ENCODE measurements around the gene C1orf159.

Gene C1orf159

GRCh38 chr1:1081311-1082238 is 34.3 kb downstream of the C1orf159 start:
- H3K4me1 ChIP-seq (ENCODE audit: low read length): peaks cover 12% of the 10 kb centered on the region
- H3K4me2 ChIP-seq (ENCODE audit: low read length): no peak overlapping the region
- no peak overlapping the region for H3K27ac ChIP-seq (ENCODE audit: low read length)
- H3K4me3 ChIP-seq (ENCODE audit: low read length): no peak overlapping the region
- no peaks in the 10 kb centered on the region for H3K9me3 ChIP-seq (ENCODE audit: insufficient read depth, low read length)
- no peaks in the 10 kb centered on the region for H3K27me3 ChIP-seq (ENCODE audit: low read depth, low read length)
- no peak overlapping the region for H2AFZ ChIP-seq (ENCODE audit: low read depth, low read length)
- TF ChIP-seq CTCF (IDR thresholded peaks at IDR 0.05; ENCODE audit: low read depth, low read length): no peak
- no peak for TF ChIP-seq EZH2phosphoT487 (IDR thresholded peaks at IDR 0.05; ENCODE audit: low read depth)
- H3K9ac ChIP-seq (ENCODE audit: low read length): no peak overlapping the region
- no peaks in the 10 kb centered on the region for H4K20me1 ChIP-seq (ENCODE audit: insufficient read depth, low read length)
- H3K79me2 ChIP-seq (ENCODE audit: low read length): no peaks in the 10 kb centered on the region
- H3K36me3 ChIP-seq (replicated peaks; ENCODE audit: low read depth, low read length): no peaks in the 10 kb centered on the region

GRCh38 chr1:1080951-1081310 is 35.0 kb downstream of the C1orf159 start:
- Histone ChIP-seq H3K9ac (ENCODE audit: low read length) (no peak overlapping the region), H3K4me2 (ENCODE audit: low read length) (no peak overlapping the region), H3K36me3 (replicated peaks; ENCODE audit: low read depth, low read length) (no peaks in the 10 kb centered on the region)

GRCh38 chr1:1080122-1080757 is 35.6 kb downstream of the C1orf159 start:
- Histone ChIP-seq H3K4me3 (ENCODE audit: low read length) (peak overlapping the region; percentile 74), H2AFZ (ENCODE audit: low read depth, low read length) (no peak overlapping the region), H3K27ac (ENCODE audit: low read length) (no peak overlapping the region), H3K4me1 (ENCODE audit: low read length) (peaks cover 12% of the 10 kb centered on the region), H3K79me2 (ENCODE audit: low read length) (no peaks in the 10 kb centered on the region), H3K36me3 (replicated peaks; ENCODE audit: low read depth, low read length) (no peaks in the 10 kb centered on the region), H4K20me1 (ENCODE audit: insufficient read depth, low read length) (no peaks in the 10 kb centered on the region), H3K9me3 (ENCODE audit: insufficient read depth, low read length) (no peaks in the 10 kb centered on the region), H3K4me2 (ENCODE audit: low read length) (peak overlapping the region; percentile 94), H3K9ac (ENCODE audit: low read length) (no peak overlapping the region), H3K27me3 (ENCODE audit: low read depth, low read length) (no peaks in the 10 kb centered on the region)
- TF ChIP-seq CTCF (IDR thresholded peaks at IDR 0.05; ENCODE audit: low read depth, low read length): no peak
- no peak for TF ChIP-seq EZH2phosphoT487 (IDR thresholded peaks at IDR 0.05; ENCODE audit: low read depth)

More at GRCh38 chr1:1080951-1081310, 35.0 kb downstream of the C1orf159 start:
- H3K9me3 ChIP-seq (ENCODE audit: insufficient read depth, low read length): no peaks in the 10 kb centered on the region
- H3K27me3 ChIP-seq (ENCODE audit: low read depth, low read length): no peaks in the 10 kb centered on the region
- H3K4me1 ChIP-seq (ENCODE audit: low read length): peaks cover 12% of the 10 kb centered on the region
- H3K27ac ChIP-seq (ENCODE audit: low read length): no peak overlapping the region
- no peak for TF ChIP-seq EZH2phosphoT487 (IDR thresholded peaks at IDR 0.05; ENCODE audit: low read depth)
- TF ChIP-seq CTCF (IDR thresholded peaks at IDR 0.05; ENCODE audit: low read depth, low read length): no peak
- H2AFZ ChIP-seq (ENCODE audit: low read depth, low read length): no peak overlapping the region
- H3K4me3 ChIP-seq (ENCODE audit: low read length): no peak overlapping the region
- no peaks in the 10 kb centered on the region for H4K20me1 ChIP-seq (ENCODE audit: insufficient read depth, low read length)
- H3K79me2 ChIP-seq (ENCODE audit: low read length): no peaks in the 10 kb centered on the region
